Thoracic aorta (tissue), 2 donors: ENCODE results near the gene SPOCK1. TPM values are rescaled to one million over a fixed set of nuclear protein-coding genes. Genes with fewer than 3 reads are reported as not detected.

ENCODE experiments used
- ATAC-seq: fragments of 150-250 bp; one replicate; pipeline ENCODE4 v1.8.0; 2017; ENCODE audit warnings: low read depth; ENCODE audit not compliant: insufficient number of reproducible peaks, low FRiP score
- DNase-seq: peaks from one replicate; pipeline ENCODE4 v3.0.0-alpha.2; 2020; ENCODE audit warnings: low spot score
- H3K27ac ChIP-seq, 2 donors: fragments of 200-600 bp; sonication (generic); 1 replicate in 1 of 2; 2 replicates in 1 of 2; pipeline ENCODE4 v1.5.1; 2016; ENCODE audit warnings: mild to moderate bottlenecking in 2 of 2, moderate library complexity in 2 of 2
- H3K27me3 ChIP-seq: fragments of 200-600 bp; sonication (generic); replicated peaks from 2 replicates; pipeline ENCODE4 v1.6.0; 2016; ENCODE audit warnings: mild to moderate bottlenecking; ENCODE audit not compliant: insufficient read depth
- H3K36me3 ChIP-seq: fragments of 200-600 bp; sonication (generic); one replicate; pipeline ENCODE4 v1.5.1; 2016
- H3K4me1 ChIP-seq, 2 donors: fragments of 200-600 bp; sonication (generic); 1 replicate in 1 of 2; 2 replicates in 1 of 2; pipeline versions ENCODE4 v1.5.1 to v1.6.0; 2016; ENCODE audit warnings: low read depth in 2 of 2, mild to moderate bottlenecking in 1 of 2; ENCODE audit not compliant: control insufficient read depth in 1 of 2
- H3K4me3 ChIP-seq: fragments of 200-600 bp; sonication (generic); 2 replicates; pipeline ENCODE4 v1.5.1; 2016; ENCODE audit warnings: mild to moderate bottlenecking
- H3K9me3 ChIP-seq: fragments of 200-600 bp; sonication (generic); 2 replicates; pipeline ENCODE4 v1.5.1; 2016
- total RNA-seq, 2 donors: library from RNA; depleted of rRNA; stranded (reverse); fragments of >200 nt; gene quantifications; one replicate each; pipeline versions ENCODE4 v1.1.0 to v1.2.3, GENCODE V29; 2016
- TF ChIP-seq, protein P1 (sequence below): fragments of 200-600 bp; sonication (generic); IDR thresholded peaks from one replicate; pipeline ENCODE4 v1.5.1; 2019; ENCODE audit warnings: antibody characterized with exemption

Gene SPOCK1
- total RNA-seq, 2 donors from 2014 or later, result 25.2 to 43.2 TPM

DNA sequence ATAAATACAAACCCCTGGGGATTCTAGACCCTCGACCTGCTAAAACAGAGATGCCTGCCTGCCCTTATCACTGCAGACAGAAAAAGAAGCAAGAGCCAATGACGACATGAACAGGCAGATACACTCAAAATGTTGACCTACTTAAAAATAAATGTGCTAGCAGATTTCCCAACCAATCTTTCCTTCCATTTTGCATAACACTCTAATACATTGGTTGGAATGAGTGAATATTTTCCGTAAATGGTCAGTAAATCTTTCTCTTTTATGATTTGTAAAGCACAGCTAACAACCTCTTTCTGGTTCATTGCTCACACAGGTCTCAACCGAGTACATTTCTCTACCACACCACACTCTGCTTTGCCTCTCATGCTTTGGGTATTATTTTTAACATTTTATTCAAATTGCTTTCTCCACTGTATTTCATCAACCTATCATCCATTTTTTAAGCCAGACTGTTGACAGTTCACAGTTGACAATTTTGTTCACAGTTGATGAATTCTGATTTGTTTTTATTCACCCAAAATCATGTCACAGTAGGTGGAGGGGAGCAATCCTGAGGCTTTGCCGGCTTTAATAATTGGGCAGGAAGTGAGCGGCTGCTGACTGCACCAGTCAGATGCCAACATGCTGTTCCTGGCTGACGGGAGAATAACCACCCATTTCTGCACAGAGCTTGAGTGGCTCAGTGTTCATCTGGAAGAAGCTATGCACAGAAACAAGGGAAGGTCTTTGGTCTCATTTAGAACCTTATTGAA, 426.6 kb downstream of the SPOCK1 start:
- DNase-seq, result no peak
- TF ChIP-seq, protein P1, sequence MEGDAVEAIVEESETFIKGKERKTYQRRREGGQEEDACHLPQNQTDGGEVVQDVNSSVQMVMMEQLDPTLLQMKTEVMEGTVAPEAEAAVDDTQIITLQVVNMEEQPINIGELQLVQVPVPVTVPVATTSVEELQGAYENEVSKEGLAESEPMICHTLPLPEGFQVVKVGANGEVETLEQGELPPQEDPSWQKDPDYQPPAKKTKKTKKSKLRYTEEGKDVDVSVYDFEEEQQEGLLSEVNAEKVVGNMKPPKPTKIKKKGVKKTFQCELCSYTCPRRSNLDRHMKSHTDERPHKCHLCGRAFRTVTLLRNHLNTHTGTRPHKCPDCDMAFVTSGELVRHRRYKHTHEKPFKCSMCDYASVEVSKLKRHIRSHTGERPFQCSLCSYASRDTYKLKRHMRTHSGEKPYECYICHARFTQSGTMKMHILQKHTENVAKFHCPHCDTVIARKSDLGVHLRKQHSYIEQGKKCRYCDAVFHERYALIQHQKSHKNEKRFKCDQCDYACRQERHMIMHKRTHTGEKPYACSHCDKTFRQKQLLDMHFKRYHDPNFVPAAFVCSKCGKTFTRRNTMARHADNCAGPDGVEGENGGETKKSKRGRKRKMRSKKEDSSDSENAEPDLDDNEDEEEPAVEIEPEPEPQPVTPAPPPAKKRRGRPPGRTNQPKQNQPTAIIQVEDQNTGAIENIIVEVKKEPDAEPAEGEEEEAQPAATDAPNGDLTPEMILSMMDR, result no peak
- peak overlapping the region; percentile 78 to 86 for H3K27ac ChIP-seq
- peak overlapping the region; percentile 18 for H3K4me3 ChIP-seq
- peaks cover 0 to 24% of the 10 kb centered on the region in 2 donors for H3K4me1 ChIP-seq
- ATAC-seq, result peak; percentile 78
- no peaks in the 10 kb centered on the region for H3K9me3 ChIP-seq
- no peaks in the 10 kb centered on the region for H3K27me3 ChIP-seq
- no peaks in the 10 kb centered on the region for H3K36me3 ChIP-seq

DNA sequence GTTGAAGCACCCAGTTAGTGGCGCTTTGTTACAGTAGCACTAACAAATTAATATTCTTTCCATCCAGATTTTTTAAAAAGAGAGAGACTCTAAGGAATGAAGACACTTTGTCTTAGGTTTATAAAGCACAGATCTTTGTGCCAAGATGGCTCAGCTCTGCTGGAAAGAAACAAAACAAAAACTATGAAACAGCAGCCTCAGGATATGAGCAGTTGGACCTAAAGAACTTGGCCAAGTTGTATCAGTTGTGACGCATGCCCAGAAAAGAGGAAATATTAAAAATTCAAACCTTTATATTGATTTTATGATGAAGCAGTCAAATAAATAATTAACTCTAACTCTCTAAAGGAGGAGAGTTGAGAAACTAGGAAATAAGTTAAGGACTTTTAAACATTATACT, 427.2 kb downstream of the SPOCK1 start:
- no peak for DNase-seq
- no peaks in the 10 kb centered on the region for H3K27me3 ChIP-seq
- TF ChIP-seq, protein P1, result no peak
- peak overlapping the region; percentile 18 for H3K4me3 ChIP-seq
- ATAC-seq, result no peak
- H3K27ac ChIP-seq, result peak overlapping the region; percentile 78 to 86
- H3K9me3 ChIP-seq, result no peaks in the 10 kb centered on the region
- H3K36me3 ChIP-seq, result no peaks in the 10 kb centered on the region
- H3K4me1 ChIP-seq, result peaks cover 0 to 24% of the 10 kb centered on the region in 2 donors

DNA sequence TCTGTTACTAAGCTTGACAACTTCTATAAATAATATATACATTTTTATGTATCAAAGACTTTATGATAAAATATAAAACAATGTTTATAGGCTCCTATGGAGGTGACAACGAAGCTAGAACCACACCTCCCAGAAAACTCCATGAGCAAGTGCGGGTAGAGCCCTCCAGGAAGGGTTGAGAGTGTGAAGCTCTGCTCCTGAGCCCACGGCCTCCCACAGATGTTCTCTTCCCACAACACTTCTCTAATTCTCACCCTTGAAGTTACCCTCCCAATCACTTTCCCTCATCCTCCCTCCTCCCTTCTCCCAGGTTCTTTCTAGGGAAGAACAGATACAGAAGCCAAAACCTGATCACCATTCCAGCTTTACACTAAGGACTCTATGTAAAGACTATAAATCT, 427.6 kb downstream of the SPOCK1 start:
- Histone ChIP-seq H3K4me1 (peaks cover 0 to 24% of the 10 kb centered on the region in 2 donors), H3K4me3 (no peak overlapping the region), H3K27me3 (no peaks in the 10 kb centered on the region), H3K27ac (peak overlapping the region; percentile 78 to 86), H3K9me3 (no peaks in the 10 kb centered on the region), H3K36me3 (no peaks in the 10 kb centered on the region)
- TF ChIP-seq, protein P1, result no peak
- ATAC-seq (no peak), DNase-seq (no peak)

DNA sequence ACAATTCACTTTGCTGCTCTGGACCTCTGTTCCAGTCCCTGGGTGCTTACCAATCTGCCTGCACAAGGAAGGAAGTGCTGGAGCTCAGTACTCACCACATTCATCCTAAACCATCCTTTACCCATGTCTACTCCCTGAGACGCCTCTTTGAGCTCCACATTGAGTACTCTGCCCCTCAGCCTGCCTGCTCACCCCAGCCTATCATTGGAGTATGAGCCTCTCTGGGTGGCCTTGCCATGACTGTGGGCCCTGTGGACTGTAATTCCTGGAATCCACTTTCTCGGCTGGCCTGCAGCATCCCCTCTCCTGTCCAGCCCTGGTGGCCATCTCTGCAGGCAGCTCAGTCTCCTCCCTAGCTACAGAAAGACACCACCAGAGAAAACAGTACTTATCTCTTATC, 428.6 kb downstream of the SPOCK1 start:
- H3K9me3 ChIP-seq, result no peaks in the 10 kb centered on the region
- ATAC-seq, result no peak
- no peak overlapping the region for H3K27ac ChIP-seq
- TF ChIP-seq, protein P1, result no peak
- no peak for DNase-seq
- no peaks in the 10 kb centered on the region for H3K27me3 ChIP-seq
- no peaks in the 10 kb centered on the region for H3K36me3 ChIP-seq
- H3K4me1 ChIP-seq, result peaks cover 0 to 24% of the 10 kb centered on the region in 2 donors
- H3K4me3 ChIP-seq, result no peak overlapping the region

DNA sequence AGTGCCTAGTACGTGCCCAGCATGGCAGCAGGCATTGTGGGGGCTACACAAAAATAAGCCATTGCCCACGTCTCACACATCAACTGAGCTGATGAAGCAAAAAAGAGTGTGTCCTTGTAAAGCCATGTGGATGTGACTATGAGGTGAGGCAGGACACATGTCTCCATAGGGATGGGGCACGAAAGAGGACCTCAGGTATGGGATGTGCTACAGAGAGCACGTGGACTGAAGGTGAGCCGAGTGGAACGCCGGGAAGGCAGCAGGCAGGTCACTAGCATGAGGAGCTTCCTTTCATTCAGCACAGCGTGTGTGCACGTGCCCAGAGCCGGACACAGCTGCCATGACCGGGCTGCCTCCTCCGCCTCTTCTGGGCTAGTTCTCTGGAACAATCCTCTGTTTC, 429.8 kb downstream of the SPOCK1 start:
- Histone ChIP-seq H3K9me3 (no peaks in the 10 kb centered on the region), H3K36me3 (no peaks in the 10 kb centered on the region), H3K27ac (no peak overlapping the region), H3K27me3 (no peaks in the 10 kb centered on the region), H3K4me1 (peaks cover 0 to 24% of the 10 kb centered on the region in 2 donors), H3K4me3 (no peak overlapping the region)
- ATAC-seq (no peak), DNase-seq (no peak)
- TF ChIP-seq, protein P1, result no peak
